Fibroblast of lung (primary cell): ENCODE results near the gene DYRK1A.
"Not testable (repeated sequence)": the region's sequence is repeated elsewhere in the genome, so short reads cannot be mapped to it uniquely, and the experiment has no call there.

ENCODE experiments used
- CTCF ChIP-seq, 2 donors: IDR thresholded peaks in 1 of 2; conservative IDR thresholded peaks in 1 of 2; 1 replicate in 1 of 2; 2 replicates in 1 of 2; pipeline ENCODE4 v1.5.1; 2011 to 2012; ENCODE audit warnings: low read length in 2 of 2, control low read depth in 1 of 2, inconsistent platforms in 1 of 2, low read depth in 1 of 2, mild to moderate bottlenecking in 1 of 2
- EZH2 ChIP-seq: IDR thresholded peaks from 2 replicates; pipeline ENCODE4 v1.5.1; 2012; ENCODE audit warnings: low read length, control low read depth, mild to moderate bottlenecking; ENCODE audit errors: missing control alignments

DNA sequence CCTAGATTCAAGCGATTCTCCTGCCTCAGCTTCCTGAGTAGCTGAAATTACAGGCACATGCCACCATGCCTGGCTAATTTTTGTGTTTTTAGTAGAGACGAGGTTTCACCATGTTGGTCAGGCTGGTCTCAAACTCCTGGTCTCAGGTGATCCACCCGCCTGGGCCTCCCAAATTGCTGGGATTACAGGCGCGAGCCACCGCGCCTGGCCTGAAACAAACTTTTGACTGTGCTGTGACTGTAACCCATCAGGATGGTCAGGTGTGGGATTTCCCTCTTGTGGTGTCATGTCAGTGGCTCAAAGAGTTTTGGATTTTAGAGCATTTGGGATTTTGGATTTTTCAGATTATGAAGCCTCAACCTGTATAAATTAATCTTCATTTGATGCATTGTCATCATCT is 38.4 kb upstream of the DYRK1A start:
- TF ChIP-seq CTCF (conservative IDR thresholded peaks at IDR 0.05 in 1 of 2, IDR thresholded peaks at IDR 0.05 in 1 of 2; ENCODE audit: low read depth in 1 of 2, low read length in 2 of 2); EZH2: not testable (repeated sequence)
